Body of pancreas (tissue), 4 donors: ENCODE data around the gene SERPINI1.

ENCODE experiments used
- POLR2A ChIP-seq, 3 donors: fragments of 450-650 bp; IDR thresholded peaks; one replicate each; pipeline ENCODE4 v1.6.1; 2016; ENCODE audit warnings: antibody characterized with exemption in 3 of 3, mild to moderate bottlenecking in 2 of 3
- TF ChIP-seq, protein P1 (sequence below), 7 experiments: fragments of 450-650 bp in 4 of 7; fragments of 200-600 bp in 3 of 7; sonication (generic) in 3 of 7; IDR thresholded peaks; one replicate each; pipeline ENCODE4 v1.5.1; 2016 to 2019; ENCODE audit warnings: antibody characterized with exemption in 7 of 7

DNA sequence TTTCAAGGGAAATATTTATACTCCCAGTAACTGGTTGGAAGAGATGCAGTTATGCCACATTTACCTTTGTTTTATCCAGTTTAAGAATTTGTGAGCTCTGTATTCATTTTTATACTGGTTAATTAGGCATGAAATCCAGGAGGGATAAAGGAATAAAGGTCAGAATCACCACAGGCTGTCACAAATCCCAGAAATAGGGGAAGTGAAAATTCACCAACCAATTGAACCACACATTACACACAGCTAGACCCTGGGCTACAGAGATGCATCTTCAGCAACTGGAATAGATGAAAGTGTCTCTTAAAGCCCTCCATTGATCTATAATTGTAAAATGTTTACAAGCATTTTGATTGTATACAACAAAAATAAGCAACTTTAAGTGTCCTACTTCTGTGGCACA lies 18.5 kb downstream of the SERPINI1 start:
- TF ChIP-seq, protein P1, sequence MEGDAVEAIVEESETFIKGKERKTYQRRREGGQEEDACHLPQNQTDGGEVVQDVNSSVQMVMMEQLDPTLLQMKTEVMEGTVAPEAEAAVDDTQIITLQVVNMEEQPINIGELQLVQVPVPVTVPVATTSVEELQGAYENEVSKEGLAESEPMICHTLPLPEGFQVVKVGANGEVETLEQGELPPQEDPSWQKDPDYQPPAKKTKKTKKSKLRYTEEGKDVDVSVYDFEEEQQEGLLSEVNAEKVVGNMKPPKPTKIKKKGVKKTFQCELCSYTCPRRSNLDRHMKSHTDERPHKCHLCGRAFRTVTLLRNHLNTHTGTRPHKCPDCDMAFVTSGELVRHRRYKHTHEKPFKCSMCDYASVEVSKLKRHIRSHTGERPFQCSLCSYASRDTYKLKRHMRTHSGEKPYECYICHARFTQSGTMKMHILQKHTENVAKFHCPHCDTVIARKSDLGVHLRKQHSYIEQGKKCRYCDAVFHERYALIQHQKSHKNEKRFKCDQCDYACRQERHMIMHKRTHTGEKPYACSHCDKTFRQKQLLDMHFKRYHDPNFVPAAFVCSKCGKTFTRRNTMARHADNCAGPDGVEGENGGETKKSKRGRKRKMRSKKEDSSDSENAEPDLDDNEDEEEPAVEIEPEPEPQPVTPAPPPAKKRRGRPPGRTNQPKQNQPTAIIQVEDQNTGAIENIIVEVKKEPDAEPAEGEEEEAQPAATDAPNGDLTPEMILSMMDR (IDR thresholded peaks at IDR 0.05) = no peak
- no peak for TF ChIP-seq POLR2A (IDR thresholded peaks at IDR 0.05)
